ENCODE measurements around the gene GPALPP1. TPM values are rescaled to one million over a fixed set of nuclear protein-coding genes. Genes with fewer than 3 reads are reported as not detected.

Gene GPALPP1
- polyA plus RNA-seq, 2 of the 4 experiments (the other 2 are of a cell fraction) = 13.4 to 21.0 TPM

DNA sequence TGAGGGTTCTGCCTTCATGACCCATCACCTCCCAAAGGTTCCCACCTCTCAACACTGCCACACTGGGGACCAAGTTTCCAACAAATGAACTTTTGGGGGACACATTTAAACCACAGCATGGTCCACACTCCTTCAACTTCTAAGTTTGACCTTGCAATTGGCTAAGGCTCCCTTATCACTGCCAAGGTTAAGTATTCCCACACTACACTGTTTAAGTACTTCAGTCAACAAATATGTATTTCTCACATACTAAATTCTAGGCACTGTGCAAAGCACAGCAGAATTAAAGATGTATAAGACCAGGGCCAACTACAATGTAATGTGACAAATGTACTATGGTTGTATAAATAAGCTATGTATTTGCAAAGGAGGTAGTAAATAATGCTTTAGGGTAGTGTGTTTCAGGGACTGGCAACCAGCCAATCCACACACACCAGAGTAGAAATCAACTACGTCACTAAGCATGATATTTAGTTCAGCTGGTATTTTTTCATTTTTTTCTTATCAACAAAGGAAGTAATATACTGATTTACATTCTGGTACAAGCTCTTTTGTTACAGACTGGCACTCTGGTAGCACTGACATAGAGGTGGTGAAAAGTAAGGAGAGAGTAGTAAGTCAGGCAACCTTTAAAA, 12.3 kb upstream of the GPALPP1 start:
- CTCF ChIA-PET = interaction anchor here (0.7 kb wide), 1 partner anchor 11 kb away, joined by 3 read pairs; no protein-coding TSS in a partner anchor
- 90% methylated on average over 1 of the region's 1 CpG for WGBS (ENCODE audit: missing lambda C conversion rate)
- ATAC-seq = no peak
- TF ChIP-seq ZC3H11A (IDR thresholded peaks at IDR 0.05) (no peak), ESRRA (IDR thresholded peaks at IDR 0.05; ENCODE audit: borderline replicate concordance, low read length) (no peak), RFX5 (IDR thresholded peaks at IDR 0.05) (no peak), JUN (IDR thresholded peaks at IDR 0.05) (no peak), EP300 (IDR thresholded peaks at IDR 0.05) (no peak), RARB (CRISPR knock-in tag; IDR thresholded peaks at IDR 0.05) (no peak), CEBPB (IDR thresholded peaks at IDR 0.05) (no peak), SREBF2 (IDR thresholded peaks at IDR 0.05) (no peak), NFE2L2 (conservative IDR thresholded peaks at IDR 0.05; ENCODE audit: low read length) (no peak), NPAS2 (CRISPR knock-in tag; IDR thresholded peaks at IDR 0.05; ENCODE audit: borderline replicate concordance) (no peak), EHMT2 (IDR thresholded peaks at IDR 0.05; ENCODE audit: low read depth) (no peak), SMC3 (IDR thresholded peaks at IDR 0.05) (no peak), CHD2 (IDR thresholded peaks at IDR 0.05; ENCODE audit: low read length, partially characterized antibody) (no peak), FOSB (CRISPR knock-in tag; IDR thresholded peaks at IDR 0.05) (no peak), CBX2 (IDR thresholded peaks at IDR 0.05; ENCODE audit: borderline replicate concordance, low read depth) (no peak), KDM1A (IDR thresholded peaks at IDR 0.05; ENCODE audit: low read depth) (no peak)
- TF ChIP-seq, protein P1, sequence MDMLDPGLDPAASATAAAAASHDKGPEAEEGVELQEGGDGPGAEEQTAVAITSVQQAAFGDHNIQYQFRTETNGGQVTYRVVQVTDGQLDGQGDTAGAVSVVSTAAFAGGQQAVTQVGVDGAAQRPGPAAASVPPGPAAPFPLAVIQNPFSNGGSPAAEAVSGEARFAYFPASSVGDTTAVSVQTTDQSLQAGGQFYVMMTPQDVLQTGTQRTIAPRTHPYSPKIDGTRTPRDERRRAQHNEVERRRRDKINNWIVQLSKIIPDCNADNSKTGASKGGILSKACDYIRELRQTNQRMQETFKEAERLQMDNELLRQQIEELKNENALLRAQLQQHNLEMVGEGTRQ (IDR thresholded peaks at IDR 0.05) = no peak
- TF ChIP-seq, protein P2, sequence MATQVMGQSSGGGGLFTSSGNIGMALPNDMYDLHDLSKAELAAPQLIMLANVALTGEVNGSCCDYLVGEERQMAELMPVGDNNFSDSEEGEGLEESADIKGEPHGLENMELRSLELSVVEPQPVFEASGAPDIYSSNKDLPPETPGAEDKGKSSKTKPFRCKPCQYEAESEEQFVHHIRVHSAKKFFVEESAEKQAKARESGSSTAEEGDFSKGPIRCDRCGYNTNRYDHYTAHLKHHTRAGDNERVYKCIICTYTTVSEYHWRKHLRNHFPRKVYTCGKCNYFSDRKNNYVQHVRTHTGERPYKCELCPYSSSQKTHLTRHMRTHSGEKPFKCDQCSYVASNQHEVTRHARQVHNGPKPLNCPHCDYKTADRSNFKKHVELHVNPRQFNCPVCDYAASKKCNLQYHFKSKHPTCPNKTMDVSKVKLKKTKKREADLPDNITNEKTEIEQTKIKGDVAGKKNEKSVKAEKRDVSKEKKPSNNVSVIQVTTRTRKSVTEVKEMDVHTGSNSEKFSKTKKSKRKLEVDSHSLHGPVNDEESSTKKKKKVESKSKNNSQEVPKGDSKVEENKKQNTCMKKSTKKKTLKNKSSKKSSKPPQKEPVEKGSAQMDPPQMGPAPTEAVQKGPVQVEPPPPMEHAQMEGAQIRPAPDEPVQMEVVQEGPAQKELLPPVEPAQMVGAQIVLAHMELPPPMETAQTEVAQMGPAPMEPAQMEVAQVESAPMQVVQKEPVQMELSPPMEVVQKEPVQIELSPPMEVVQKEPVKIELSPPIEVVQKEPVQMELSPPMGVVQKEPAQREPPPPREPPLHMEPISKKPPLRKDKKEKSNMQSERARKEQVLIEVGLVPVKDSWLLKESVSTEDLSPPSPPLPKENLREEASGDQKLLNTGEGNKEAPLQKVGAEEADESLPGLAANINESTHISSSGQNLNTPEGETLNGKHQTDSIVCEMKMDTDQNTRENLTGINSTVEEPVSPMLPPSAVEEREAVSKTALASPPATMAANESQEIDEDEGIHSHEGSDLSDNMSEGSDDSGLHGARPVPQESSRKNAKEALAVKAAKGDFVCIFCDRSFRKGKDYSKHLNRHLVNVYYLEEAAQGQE (IDR thresholded peaks at IDR 0.05) = no peak
- DNase-seq (ENCODE audit: low read depth in 1 of 2, low spot score in 1 of 2) = no peak
- FAIRE-seq = no peak
- POLR2A ChIA-PET = no interaction called here
- no peaks in the 10 kb centered on the region for H3K9me3 ChIP-seq
- no peak overlapping the region for H3K4me3 ChIP-seq
- peaks cover 8% of the 10 kb centered on the region for H3K4me1 ChIP-seq
- H3K27ac ChIP-seq = no peak overlapping the region
- H3K4me2 ChIP-seq = no peak overlapping the region

DNA sequence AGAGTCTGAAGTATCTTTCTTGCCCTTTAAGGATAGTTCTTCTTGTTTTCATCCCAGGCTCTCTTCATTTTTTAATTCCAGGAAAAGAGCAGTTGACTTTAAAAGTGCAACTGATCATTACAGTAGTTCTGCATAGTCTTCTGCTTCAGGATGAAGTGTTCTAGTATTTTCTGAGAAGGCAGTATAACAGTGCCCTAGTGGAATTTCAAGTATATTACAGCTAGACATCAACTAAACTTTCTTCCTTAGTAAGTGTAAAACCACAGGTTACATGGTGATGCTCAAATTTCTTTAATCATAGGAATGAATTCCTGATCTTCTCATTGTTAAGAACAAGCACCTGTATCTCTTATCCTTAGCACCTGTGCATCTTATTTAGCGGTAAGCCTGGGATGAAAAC, 11.0 kb upstream of the GPALPP1 start:
- no peak overlapping the region for H3K4me2 ChIP-seq
- H3K27ac ChIP-seq = no peak overlapping the region
- WGBS (ENCODE audit: missing lambda C conversion rate) = 85% methylated on average over 1 of the region's 1 CpG
- no peaks in the 10 kb centered on the region for H3K9me3 ChIP-seq
- POLR2A ChIA-PET = no interaction called here
- CTCF ChIA-PET = no interaction called here
- no peak for FAIRE-seq
- H3K4me3 ChIP-seq = no peak overlapping the region
- peak; percentile 62 to 63; a peak in 4 of 6 replicates for ATAC-seq
- peak in 1 of 2 experiments; percentile 8 for DNase-seq (ENCODE audit: low read depth in 1 of 2, low spot score in 1 of 2)
- peaks cover under 1% of the 10 kb centered on the region; the same call in 1 of the 3 replicates for H3K4me1 ChIP-seq
- no peak for TF ChIP-seq JUNB (IDR thresholded peaks at IDR 0.05)
- TF ChIP-seq, protein P3, sequence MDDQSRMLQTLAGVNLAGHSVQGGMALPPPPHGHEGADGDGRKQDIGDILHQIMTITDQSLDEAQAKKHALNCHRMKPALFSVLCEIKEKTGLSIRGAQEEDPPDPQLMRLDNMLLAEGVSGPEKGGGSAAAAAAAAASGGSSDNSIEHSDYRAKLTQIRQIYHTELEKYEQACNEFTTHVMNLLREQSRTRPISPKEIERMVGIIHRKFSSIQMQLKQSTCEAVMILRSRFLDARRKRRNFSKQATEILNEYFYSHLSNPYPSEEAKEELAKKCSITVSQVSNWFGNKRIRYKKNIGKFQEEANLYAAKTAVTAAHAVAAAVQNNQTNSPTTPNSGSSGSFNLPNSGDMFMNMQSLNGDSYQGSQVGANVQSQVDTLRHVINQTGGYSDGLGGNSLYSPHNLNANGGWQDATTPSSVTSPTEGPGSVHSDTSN (IDR thresholded peaks at IDR 0.05) = no peak
- TF ChIP-seq FOSL2 (IDR thresholded peaks at IDR 0.05) = no peak
- no peak for TF ChIP-seq FOSL2 (CRISPR knock-in tag; IDR thresholded peaks at IDR 0.05)
- no peak for TF ChIP-seq MAFK (IDR thresholded peaks at IDR 0.05; ENCODE audit: partially characterized antibody)
- no peak for TF ChIP-seq CHD4 (IDR thresholded peaks at IDR 0.05; ENCODE audit: borderline replicate concordance)
- no peak for TF ChIP-seq HOXA7 (CRISPR knock-in tag; IDR thresholded peaks at IDR 0.05)

Measured in A549 (cell line).